H1 (cell line): ENCODE measurements around the gene SLC8A1. TPM values are rescaled to one million over a fixed set of nuclear protein-coding genes. Genes with fewer than 3 reads are reported as not detected.

ENCODE experiments used
- CTCF ChIA-PET: fragments of 300-600 bp; sonication (Branson Sonifier 250); formaldehyde crosslinking; loops from one replicate; lab custom pipeline; 2021; ENCODE audit not compliant: partially characterized antibody; lab: Charles Lee
- POLR2A ChIA-PET: fragments of 300-600 bp; sonication (Branson Sonifier 250); formaldehyde crosslinking; loops from one replicate; lab custom pipeline; 2021; ENCODE audit warnings: inconsistent platforms; ENCODE audit not compliant: partially characterized antibody; lab: Charles Lee
- DNase-seq, 2 experiments: peaks; one replicate each; pipeline versions ENCODE4 v3.0.0 to v3.0.0-alpha.2; 2010 to 2022; ENCODE audit warnings: low spot score in 2 of 2, low read depth in 1 of 2, mixed read lengths in 1 of 2
- FAIRE-seq: peaks from 2 replicates; lab custom pipeline; 2011; peaks lifted over from hg19 to GRCh38; lab: Jason Lieb, UNC
- H2AFZ ChIP-seq: 2 replicates; pipeline ENCODE4 v1.8.1; 2012; ENCODE audit warnings: low read length, inconsistent platforms
- H2AK5ac ChIP-seq: 2 replicates; pipeline ENCODE4 v1.6.1; 2013; ENCODE audit warnings: low read depth, low read length
- H2BK120ac ChIP-seq: replicated peaks from 2 replicates; pipeline ENCODE3; 2013; ENCODE audit warnings: low read depth, low read length, inconsistent platforms
- H2BK12ac ChIP-seq: 2 replicates; pipeline ENCODE4 v1.6.1; 2013; ENCODE audit warnings: low read depth, low read length
- H2BK15ac ChIP-seq: 2 replicates; pipeline ENCODE4 v1.6.1; 2013; ENCODE audit warnings: low read length
- H2BK20ac ChIP-seq: 2 replicates; pipeline ENCODE4 v1.6.1; 2013; ENCODE audit warnings: low read length
- H2BK5ac ChIP-seq: 2 replicates; pipeline ENCODE4 v1.6.1; 2013; ENCODE audit warnings: low read depth, low read length
- H3K14ac ChIP-seq: 2 replicates; pipeline ENCODE4 v1.6.1; 2013; ENCODE audit warnings: inconsistent platforms; ENCODE audit not compliant: insufficient read length
- H3K18ac ChIP-seq: 2 replicates; pipeline ENCODE4 v1.6.1; 2013; ENCODE audit warnings: low read length; ENCODE audit errors: extremely low read depth
- H3K23ac ChIP-seq: 2 replicates; pipeline ENCODE4 v1.6.1; 2013; ENCODE audit warnings: inconsistent platforms; ENCODE audit not compliant: insufficient read length
- H3K23me2 ChIP-seq: 2 replicates; pipeline ENCODE4 v1.6.1; 2013; ENCODE audit warnings: low read depth, low read length
- H3K27ac ChIP-seq: 2 replicates; pipeline ENCODE4 v1.6.1; 2011; ENCODE audit warnings: low read depth, low read length, inconsistent platforms
- H3K27me3 ChIP-seq, 4 experiments: replicated peaks in 1 of 4; 1 replicate in 1 of 4; 2 replicates in 3 of 4; pipeline versions ENCODE4 v1.6.1 to v1.8.1; 2011 to 2013; ENCODE audit warnings: low read length in 3 of 4, mild to moderate bottlenecking in 3 of 4, inconsistent platforms in 2 of 4, mixed read lengths in 2 of 4, moderate library complexity in 1 of 4; ENCODE audit not compliant: control insufficient read depth in 3 of 4, insufficient read depth in 3 of 4; ENCODE audit errors: extremely low read depth in 1 of 4
- H3K36me3 ChIP-seq, 4 experiments: 2 replicates each; pipeline versions ENCODE4 v1.6.1 to v1.8.1; 2011 to 2013; ENCODE audit warnings: mild to moderate bottlenecking in 4 of 4, low read length in 3 of 4, moderate library complexity in 2 of 4, control low read depth in 1 of 4, inconsistent platforms in 1 of 4; ENCODE audit not compliant: insufficient read depth in 4 of 4, control insufficient read depth in 2 of 4
- H3K4ac ChIP-seq: replicated peaks from 2 replicates; pipeline ENCODE3; 2013; ENCODE audit warnings: low read length, low read depth, mixed read lengths, inconsistent platforms; ENCODE audit not compliant: insufficient read length
- H3K4me1 ChIP-seq, 4 experiments: replicated peaks in 1 of 4; 1 replicate in 1 of 4; 2 replicates in 3 of 4; pipeline versions ENCODE4 v1.6.1 to v1.8.1; 2011 to 2013; ENCODE audit warnings: low read length in 3 of 4, inconsistent platforms in 2 of 4, mixed read lengths in 1 of 4; ENCODE audit not compliant: insufficient read depth in 4 of 4, control insufficient read depth in 3 of 4
- H3K4me2 ChIP-seq, 2 experiments: 2 replicates each; pipeline versions ENCODE4 v1.6.1 to v1.8.1; 2011 to 2013; ENCODE audit warnings: low read depth in 2 of 2, low read length in 2 of 2, control low read depth in 1 of 2, inconsistent platforms in 1 of 2, mild to moderate bottlenecking in 1 of 2; ENCODE audit not compliant: insufficient read depth in 1 of 2
- H3K4me3 ChIP-seq, 4 experiments: fragments of 200-600, 300-600 bp in 1 of 4; sonication (generic), shearing (Covaris generic), sonication (Bioruptor Twin) in 1 of 4; 2 replicates each; pipeline versions ENCODE4 v1.5.1 to v1.8.1; 2011 to 2016; ENCODE audit warnings: low read length in 4 of 4, low read depth in 3 of 4, control low read depth in 2 of 4, inconsistent platforms in 2 of 4, mild to moderate bottlenecking in 2 of 4, mixed read lengths in 1 of 4, moderate library complexity in 1 of 4; ENCODE audit not compliant: insufficient read depth in 2 of 4; ENCODE audit errors: extremely low read depth in 1 of 4
- H3K56ac ChIP-seq: replicated peaks from 2 replicates; pipeline ENCODE3; 2013; ENCODE audit warnings: low read depth, mild to moderate bottlenecking, mixed read lengths, low read length, inconsistent platforms; ENCODE audit not compliant: insufficient read length
- H3K79me1 ChIP-seq: 2 replicates; pipeline ENCODE4 v1.6.1; 2013; ENCODE audit warnings: low read depth, low read length, control low read depth
- H3K79me2 ChIP-seq, 2 experiments: 2 replicates each; pipeline versions ENCODE4 v1.6.1 to v1.8.1; 2012 to 2013; ENCODE audit warnings: low read length in 2 of 2, mild to moderate bottlenecking in 2 of 2, inconsistent platforms in 1 of 2; ENCODE audit not compliant: insufficient read depth in 2 of 2, control insufficient read depth in 1 of 2
- H3K9ac ChIP-seq, 4 experiments: replicated peaks in 1 of 4; 1 replicate in 1 of 4; 2 replicates in 3 of 4; pipeline versions ENCODE4 v1.6.1 to v1.8.1; 2011 to 2013; ENCODE audit warnings: low read depth in 3 of 4, low read length in 3 of 4, control low read depth in 2 of 4, mild to moderate bottlenecking in 2 of 4, moderate library complexity in 2 of 4, inconsistent platforms in 1 of 4; ENCODE audit errors: extremely low read depth in 1 of 4
- H3K9me3 ChIP-seq, 2 experiments: 2 replicates each; pipeline versions ENCODE4 v1.6.1 to v1.8.1; 2012 to 2013; ENCODE audit warnings: mild to moderate bottlenecking in 2 of 2, moderate library complexity in 2 of 2, control low read depth in 1 of 2, inconsistent platforms in 1 of 2, low read depth in 1 of 2, low read length in 1 of 2, mixed read lengths in 1 of 2; ENCODE audit not compliant: insufficient read depth in 2 of 2
- H4K20me1 ChIP-seq, 2 experiments: replicated peaks in 1 of 2; 2 replicates each; pipeline versions ENCODE3 to v1.8.1; 2011 to 2013; ENCODE audit warnings: inconsistent platforms in 2 of 2, low read length in 2 of 2, mild to moderate bottlenecking in 1 of 2; ENCODE audit not compliant: insufficient read depth in 2 of 2, control insufficient read depth in 1 of 2
- H4K5ac ChIP-seq: 2 replicates; pipeline ENCODE4 v1.6.1; 2013; ENCODE audit warnings: low read length, low read depth, mixed read lengths, inconsistent platforms; ENCODE audit not compliant: insufficient read length
- H4K8ac ChIP-seq: 2 replicates; pipeline ENCODE4 v1.8.0; 2013; ENCODE audit warnings: mild to moderate bottlenecking, moderate library complexity, low read length, inconsistent platforms; ENCODE audit not compliant: insufficient read depth; ENCODE audit errors: extremely low read depth
- H4K91ac ChIP-seq: replicated peaks from 2 replicates; pipeline ENCODE3; 2013; ENCODE audit warnings: low read length, mixed read lengths, inconsistent platforms; ENCODE audit not compliant: insufficient read length
- ASH2L ChIP-seq: fragments of 200-600, 300-600 bp; sonication (generic); IDR thresholded peaks from one replicate; pipeline ENCODE4 v1.7.1; 2017; ENCODE audit warnings: low read length
- BCL11A ChIP-seq, 2 experiments: IDR thresholded peaks; one replicate each; pipeline ENCODE4 v1.6.1; 2011; ENCODE audit warnings: low read depth in 2 of 2, low read length in 2 of 2, mild to moderate bottlenecking in 2 of 2
- E2F6 ChIP-seq: IDR thresholded peaks from 2 replicates; pipeline ENCODE4 v1.6.1; 2012; ENCODE audit warnings: inconsistent platforms
- SUZ12 ChIP-seq: fragments of 200-600 bp; sonication (generic); IDR thresholded peaks from 2 replicates; pipeline ENCODE4 v1.6.1; 2012; ENCODE audit warnings: mild to moderate bottlenecking, inconsistent platforms, low read length, moderate library complexity, mixed read lengths
- WGBS, 2 experiments: shearing (Covaris generic) in 1 of 2; methylation state at CpG; one replicate each; pipeline versions ENCODE4 v1.1.6 to v1.1.7; 2013 to 2015; ENCODE audit warnings: low lambda C conversion rate in 2 of 2, mixed read lengths in 2 of 2, inconsistent platforms in 1 of 2, low coverage in 1 of 2, missing lambda C conversion rate in 1 of 2; ENCODE audit not compliant: insufficient replicate concordance in 2 of 2, insufficient coverage in 1 of 2, insufficient read length in 1 of 2; ENCODE audit errors: extremely low coverage in 1 of 2, missing lambda C conversion rate in 1 of 2; 5-methylcytosine and 5-hydroxymethylcytosine counted together
- polyA plus RNA-seq, 7 experiments: library from polyadenylated mRNA; depleted of rRNA in 3 of 7; stranded (reverse) in 5 of 7; unstranded in 2 of 7; fragments of >200 nt in 5 of 7; fragments of 200-250 nt in 2 of 7; gene quantifications; 1 replicate in 5 of 7; 2 replicates in 1 of 7; 4 replicates in 1 of 7; pipeline versions ENCODE4 v1.2.1 to v1.2.3, GENCODE V29; 2011 to 2013; ENCODE audit warnings: missing spikeins in 2 of 7, mixed read lengths in 2 of 7
- total RNA-seq: library from RNA; stranded (reverse); fragmentation: NEBNext Ultra II Directional; extraction: Animal tissue kit (Norgen Biotek cat#: 25700); gene quantifications from 2 replicates; pipeline ENCODE4 v1.2.1, GENCODE V29; 2021

Gene SLC8A1
- total and polyA plus RNA-seq, 2 of the 8 experiments (the other 6 are each of a cell fraction or from before 2014, with no cell fraction given) = 0.68 to 3.6 TPM

GRCh38 chr2:40380041-40380440, 71.8 kb downstream of the SLC8A1 start:
- Histone ChIP-seq H3K4ac (no peak overlapping the region), H3K79me2 (no peaks in the 10 kb centered on the region), H2AK5ac (no peak overlapping the region), H2BK12ac (no peak overlapping the region), H3K9me3 (no peaks in the 10 kb centered on the region; a peak in 1 of 4 replicates), H2BK20ac (no peak overlapping the region), H3K27ac (no peak overlapping the region), H3K18ac (no peak overlapping the region), H3K23ac (no peak overlapping the region), H4K8ac (no peak overlapping the region), H2BK15ac (no peak overlapping the region), H3K27me3 (no peaks in the 10 kb centered on the region), H3K4me2 (no peak overlapping the region), H4K91ac (no peak overlapping the region), H3K4me3 (no peak overlapping the region), H2AFZ (no peak overlapping the region), H4K5ac (no peak overlapping the region), H3K9ac (no peak overlapping the region), H3K23me2 (no peaks in the 10 kb centered on the region), H4K20me1 (no peaks in the 10 kb centered on the region), H2BK120ac (no peak overlapping the region), H2BK5ac (no peak overlapping the region), H3K56ac (no peak overlapping the region), H3K14ac (no peak overlapping the region), H3K4me1 (no peaks in the 10 kb centered on the region), H3K36me3 (no peaks in the 10 kb centered on the region), H3K79me1 (no peaks in the 10 kb centered on the region)
- WGBS, 2 experiments = 94% methylated on average over 1 of the region's 1 CpG; no CpG with 5 or more reads in 1 of the 2 experiments
- CTCF ChIA-PET = interaction anchor here (0.6 to 0.7 kb wide), 2 partner anchors 70 to 1435 kb away, joined by 3 read pairs; no protein-coding TSS in a partner anchor
- no peak for FAIRE-seq
- TF ChIP-seq E2F6 (no peak), ASH2L (no peak), BCL11A (IDR thresholded peaks at IDR 0.05; ENCODE audit: low read depth in 2 of 2, low read length in 2 of 2) (no peak), SUZ12 (no peak)
- no peak for DNase-seq
- POLR2A ChIA-PET = no interaction called here
